ENCODE results near the gene FBXW4.

FBXW4 gene

DNA sequence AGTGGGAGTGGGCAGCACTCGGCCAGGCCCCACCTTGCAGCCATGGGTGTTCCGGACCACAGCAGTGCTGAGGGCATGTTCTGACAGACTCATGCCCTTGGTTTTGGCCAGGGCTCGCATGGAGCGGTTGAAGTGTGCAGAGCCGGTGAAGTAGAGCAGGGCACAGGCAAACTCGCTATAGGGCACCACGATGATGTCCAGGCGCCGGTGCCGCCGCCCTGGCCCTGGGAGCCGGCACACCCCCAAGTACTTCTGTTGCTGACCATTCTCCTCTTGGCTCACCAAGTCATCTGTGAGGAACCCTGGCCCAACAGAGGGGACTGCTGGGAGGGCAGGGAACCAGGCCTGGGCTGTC lies 115.5 kb downstream of the FBXW4 start:
- DNase-seq = no peak

DNA sequence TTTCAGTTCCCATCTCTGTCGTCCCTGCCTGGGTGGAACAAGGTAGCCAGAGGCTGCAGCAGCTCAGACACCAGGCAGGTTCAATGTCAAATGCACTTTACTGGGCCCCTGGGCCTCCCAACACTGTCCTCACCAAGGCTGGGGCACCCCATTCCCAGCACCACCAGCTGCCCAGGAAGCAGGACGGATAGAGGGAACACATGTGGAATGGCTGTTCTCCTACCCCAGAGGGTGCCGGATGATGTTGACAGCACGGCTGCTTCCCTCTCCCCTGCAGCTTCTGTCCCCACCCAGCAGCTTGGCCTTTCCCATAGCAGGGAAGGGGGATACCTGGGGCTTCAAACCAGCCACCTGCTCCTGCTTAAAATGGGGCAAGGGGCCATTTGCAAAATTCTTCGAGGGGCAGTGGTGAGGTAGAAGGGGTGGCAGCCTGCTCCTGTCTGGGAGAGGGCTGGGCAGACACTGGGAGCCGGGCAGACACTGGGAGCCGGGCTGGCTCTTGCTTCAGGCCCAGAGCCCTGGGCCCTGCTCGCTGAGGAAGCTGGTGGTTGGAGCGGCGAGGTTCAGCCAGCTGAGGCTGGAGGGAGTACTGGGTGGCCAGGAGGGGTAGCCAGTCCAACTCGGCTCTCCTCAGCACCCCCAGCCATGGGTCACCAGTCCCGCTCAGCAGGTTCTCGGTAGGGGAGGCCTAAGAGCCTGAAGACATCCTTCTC lies 116.0 kb downstream of the FBXW4 start:
- no peak for DNase-seq

DNA sequence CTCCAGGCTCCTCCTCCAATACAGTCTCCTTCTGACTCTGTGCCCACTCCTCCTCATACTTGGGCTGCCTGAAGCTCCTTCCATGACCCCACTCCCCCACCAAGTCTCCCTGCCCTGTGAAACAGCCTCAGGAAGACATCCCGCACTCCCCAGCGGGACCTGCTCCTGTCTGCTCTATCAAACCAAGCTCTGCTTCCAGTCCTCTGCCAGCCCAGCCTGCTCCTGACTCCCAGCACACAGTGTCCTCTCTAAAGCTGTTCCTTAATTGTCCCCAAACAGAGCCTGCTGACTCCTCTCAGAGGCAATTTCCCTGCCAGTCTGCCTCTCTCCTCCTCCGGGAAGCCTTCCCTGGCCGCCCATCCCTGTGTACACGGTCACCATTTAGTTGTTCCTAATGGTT lies 116.8 kb downstream of the FBXW4 start:
- no peak for DNase-seq

DNA sequence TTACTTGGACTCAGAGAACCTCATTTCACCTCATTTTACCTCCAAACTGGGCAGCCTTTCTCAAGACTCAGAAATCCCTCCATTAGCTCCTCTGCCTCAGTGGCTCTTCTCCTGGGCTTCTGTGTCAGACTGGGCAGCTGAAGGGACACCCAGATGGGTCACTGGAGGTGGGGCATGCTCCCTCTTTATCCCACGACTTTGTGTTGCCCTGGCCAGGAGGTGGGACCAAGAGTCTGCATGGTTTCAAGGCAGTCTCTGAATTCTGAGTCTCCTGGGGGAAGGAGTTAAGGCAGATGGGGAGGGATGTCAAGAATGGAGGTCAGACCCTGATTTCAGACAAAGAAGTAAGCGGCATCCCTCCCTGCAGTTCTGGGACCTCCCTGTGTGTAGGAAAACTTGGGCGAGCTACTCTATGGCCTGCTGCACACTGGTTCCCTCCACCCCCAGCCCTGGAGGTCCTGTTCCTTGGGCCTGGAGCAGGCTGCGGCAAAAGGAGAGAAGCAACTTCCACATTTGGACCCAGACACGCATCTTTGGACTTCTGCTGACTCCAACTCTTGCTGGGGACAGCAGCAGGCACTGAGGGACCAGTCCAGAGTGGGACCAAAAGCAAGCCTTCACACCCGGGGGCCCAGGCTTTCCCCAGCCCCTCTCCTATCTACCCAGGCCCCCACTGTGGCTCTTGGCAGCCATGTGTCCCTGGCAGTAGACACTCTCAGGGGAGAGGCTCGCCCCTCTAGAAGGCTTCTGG lies 117.7 kb downstream of the FBXW4 start:
- no peak for DNase-seq

DNA sequence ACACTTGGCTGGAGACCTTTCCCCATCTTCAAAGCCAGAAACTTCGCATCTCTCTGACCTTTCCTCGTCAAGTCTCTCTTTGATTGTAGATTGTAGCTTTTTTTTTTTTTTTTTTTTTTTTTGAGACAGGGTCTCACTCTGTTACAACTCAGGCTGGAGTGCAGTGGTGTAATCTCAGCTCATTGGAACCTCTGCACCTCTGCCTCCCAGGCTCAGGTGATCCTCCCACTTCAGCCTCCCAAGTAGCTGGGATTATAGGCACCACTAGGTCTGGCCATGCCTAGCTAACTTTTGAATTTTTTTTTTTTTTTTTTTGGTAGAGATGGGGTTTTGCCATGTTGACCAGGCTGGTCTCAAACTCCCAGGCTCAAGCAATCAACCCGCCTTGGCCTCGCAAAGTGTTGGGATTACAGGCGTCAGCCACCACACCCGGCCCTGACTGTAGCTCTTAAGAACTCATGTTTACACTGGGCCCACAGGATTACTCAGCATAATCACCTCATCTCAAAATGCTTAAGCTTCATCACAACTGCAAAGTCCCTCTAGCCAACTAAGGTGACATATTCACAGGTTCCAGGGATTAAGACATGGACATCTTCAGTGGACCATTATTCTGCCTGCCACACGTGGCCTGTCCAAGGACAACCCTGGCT lies 118.6 kb downstream of the FBXW4 start:
- DNase-seq = no peak

DNA sequence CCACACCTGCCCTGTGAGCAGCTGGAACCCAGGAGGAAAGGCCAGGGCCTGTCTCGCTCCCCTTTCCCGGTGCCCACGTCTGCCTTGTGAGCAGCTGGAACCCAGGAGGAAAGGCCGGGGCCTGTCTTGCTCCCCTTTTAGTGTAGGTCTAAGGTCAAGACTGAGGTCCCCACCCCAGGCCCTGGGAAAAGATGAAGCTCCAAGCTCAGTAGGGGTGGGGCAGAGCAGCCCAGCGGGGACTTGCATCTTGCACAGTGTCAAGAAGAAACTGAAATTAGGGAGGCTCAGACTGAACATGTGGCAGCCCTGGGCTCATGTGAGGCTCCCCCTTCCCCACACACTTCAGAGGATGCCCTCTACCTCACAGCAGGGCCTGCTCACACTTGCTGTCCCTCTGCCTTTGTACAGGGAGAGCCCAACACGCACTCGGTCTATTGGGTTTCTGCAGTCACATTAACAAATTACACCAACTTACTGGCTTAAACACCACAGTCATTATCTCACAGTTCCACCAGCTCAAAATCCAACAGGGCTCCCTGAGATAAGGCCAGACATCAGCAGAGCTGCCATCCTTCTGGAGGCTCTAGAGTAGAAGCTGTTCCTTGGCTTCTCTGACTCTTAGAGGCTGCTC lies 119.3 kb downstream of the FBXW4 start:
- DNase-seq = no peak

DNA sequence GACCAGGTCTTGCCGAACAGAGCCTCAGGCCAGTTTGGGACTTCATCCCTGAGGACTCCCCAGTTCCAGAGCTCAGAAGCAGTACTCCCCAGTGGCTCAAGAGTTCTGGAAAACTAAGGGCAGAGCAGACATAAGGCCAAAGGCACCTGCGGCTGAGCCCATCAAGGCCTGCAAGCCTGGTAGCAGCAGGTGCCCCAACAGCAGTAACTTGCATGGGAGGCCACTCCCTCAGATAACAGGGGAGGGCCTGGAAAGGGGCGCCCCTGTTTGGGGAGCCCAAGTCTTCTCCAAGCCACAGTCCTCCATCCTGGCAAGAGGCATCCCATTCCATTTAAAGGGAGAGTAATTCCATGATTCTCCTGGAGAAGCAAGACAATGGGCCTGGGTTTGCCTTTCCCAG lies 119.9 kb downstream of the FBXW4 start:
- no peak for DNase-seq

DNA sequence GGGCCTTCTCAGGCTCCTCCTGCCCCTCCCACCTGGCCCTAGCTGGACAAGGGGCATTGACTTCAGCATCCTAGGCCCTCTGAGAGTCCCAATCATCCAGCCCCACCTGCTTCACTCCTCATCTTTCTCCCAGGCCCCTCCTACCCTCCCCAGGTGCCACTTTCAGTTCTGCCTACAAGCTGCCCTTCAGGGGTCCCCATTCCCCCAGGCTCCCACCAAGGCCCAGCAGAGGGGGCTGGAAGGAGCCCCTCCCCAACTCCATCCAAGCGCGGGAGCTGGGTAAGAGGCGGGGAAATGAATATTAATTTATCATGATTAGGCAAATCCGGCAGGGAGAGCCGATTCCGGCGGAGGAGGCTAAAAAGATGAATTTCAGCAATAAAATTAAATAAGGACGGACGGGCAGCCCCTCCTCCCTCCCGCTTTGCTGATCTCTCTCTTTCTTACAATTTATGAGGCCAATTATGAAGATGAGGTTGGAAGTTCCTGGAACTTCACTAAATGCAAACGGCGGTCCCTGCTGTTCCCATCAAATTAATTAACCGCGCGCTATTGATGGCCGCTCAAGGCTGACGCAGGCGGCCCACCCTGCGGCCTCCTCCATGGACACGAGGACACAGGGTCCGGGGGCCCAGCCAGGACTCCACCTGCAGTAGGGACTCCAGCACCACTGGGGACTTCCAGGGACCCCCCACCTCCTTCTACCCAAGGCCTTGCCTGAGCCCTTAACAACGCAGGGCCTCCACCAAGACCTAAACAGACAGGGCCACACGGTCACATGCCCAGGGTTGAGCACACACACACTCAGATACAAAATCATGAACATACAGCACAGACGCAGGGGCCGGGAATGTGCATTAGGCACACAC lies 120.9 kb downstream of the FBXW4 start:
- peak; percentile 84 for DNase-seq

DNA sequence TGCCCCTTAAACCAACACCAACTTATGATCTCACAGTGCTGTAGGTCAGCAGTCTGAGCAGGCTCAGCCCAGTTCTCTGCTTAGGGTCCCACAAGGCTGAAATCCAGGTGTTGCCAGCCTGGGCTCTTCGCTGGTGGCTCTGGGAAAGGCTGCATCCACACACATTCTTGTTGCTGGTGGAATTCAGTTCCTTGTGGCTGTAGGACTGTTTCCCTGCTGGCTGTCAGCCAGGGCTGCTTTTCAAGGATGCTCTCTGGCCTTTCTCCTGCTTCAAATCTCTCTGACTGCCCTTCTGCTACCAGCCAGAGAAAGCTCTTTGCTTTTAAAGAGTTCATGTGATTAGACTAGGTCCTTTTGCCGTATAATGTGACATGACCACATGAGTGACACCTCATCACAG lies 122.2 kb downstream of the FBXW4 start:
- DNase-seq = no peak

DNA sequence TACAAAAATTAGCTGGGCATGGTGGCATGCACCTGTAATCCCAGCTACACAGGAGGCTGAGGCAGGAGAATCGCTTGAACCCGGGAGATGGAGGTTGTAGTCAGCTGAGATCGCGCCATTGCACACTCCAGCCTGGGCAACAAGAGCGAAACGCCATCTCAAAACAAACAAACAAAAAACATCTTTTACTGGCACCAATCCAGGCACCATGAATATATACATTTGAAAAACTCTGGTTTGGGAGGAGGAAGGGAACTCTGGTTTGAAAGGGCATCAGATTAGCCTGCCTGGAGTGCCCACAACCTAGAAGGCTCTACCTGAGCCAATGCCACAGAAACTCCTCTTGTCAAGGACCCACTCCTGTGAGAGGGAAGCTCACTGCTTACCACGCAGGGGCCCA lies 122.8 kb downstream of the FBXW4 start:
- DNase-seq = no peak

DNA sequence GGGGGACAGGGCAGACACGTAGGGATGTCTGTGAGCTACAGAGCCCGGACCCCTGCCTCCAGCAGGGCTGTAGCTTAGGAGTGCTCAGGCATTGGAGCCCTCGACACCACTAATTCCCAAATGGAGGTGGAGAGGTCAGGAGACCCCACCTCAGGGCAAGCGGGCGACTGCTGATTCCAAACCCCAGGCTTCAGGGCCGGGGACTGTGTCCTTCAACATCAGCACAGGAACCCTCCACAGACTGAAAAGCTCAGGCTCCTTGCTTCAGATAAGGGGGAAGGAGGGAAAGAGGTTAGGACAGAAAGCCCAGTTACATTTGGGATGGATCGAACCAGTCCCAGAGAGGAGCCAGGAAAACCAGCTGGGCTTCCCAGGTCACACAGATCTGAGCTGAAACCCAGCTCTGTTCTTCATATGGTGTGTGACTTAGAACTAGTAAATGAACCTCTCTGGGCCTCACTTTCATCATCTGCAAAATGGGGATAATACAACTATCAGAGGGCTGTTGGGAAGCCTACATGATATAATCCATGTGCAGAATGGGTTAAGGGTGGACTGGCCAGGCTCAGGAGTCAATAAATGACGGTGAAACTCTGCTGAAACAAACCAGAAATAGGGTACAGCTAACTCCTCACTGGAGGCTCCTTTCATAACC lies 123.6 kb downstream of the FBXW4 start:
- DNase-seq = no peak

DNA sequence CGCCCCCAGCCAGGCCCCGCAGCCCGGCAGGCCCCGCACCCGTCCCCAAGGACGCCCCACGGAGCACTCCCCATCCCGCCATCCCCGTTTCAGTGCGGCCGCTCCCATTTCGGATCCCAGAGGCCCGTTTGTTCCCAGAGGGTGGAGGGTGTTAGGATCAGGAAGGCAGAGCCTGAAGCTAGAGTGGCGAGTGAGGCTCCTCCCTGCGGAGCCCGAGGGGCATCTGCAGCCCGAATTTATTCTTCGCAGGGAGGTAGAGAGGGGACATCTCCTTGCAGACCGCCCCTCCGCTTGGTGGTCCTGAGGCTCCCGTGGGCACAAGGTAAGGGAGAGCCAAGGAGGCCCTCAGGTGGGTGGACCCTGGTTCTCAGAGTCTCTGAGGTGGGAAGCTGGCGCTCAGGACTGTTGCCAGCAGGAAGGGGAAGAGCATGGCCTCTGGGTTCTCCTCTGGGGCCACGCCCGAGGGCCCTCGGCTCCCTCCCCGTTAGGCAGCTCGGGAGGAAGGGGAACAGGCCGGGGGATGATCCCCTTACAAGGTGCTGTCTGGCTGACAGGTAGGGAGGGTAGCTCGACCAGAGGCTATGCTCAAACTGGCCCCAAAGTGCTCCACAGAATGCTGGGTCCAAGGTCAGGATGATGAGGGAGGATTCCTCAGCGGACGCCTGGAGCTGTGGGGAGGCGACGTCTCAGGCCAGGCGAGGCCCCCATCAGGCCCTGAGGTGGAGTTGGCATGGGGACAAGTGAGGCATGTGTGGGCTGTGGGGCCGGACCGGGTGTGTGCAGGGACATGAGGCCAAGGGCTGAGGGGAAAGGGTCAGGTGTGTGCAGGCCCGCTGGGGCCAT lies 124.3 kb downstream of the FBXW4 start:
- no peak for DNase-seq

DNA sequence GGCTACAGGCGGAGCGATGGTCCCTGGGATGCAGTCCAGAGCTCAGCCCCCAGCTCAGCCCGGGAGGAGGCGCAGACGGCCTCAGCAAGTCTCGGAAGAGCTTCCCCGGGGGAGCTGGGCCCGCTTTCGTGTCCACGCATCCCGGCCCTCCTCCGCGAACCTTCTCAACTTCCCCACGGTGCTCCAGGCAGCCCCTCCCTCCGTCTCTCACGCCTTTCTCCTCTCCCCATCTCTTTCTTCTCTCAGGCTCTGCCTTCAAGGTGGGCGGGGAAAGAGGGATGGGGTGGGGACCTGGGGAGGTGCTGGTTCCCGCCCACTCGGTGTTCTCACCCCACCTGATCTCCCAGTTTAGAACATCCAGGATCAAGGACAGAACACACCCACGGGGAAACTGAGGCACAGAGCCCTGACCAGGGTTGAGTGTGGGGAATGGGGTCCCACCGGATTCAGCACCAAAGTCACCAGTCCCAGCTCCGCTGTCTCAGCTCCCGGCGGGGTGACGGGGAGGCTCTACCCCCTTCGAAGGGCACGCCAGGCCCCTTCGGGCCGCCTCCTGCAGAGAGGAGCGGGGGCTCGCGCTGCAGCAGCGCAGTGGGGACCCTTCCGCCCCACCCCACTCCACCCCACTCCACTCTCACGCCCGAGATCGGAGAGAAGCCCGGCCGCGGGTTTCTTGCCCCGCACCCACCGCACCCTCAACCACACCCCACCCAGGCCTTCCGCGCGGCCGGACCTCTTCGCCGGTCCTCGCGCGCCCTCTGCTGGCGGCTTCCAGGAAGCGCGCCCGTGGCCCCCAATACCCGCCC lies 125.1 kb downstream of the FBXW4 start:
- DNase-seq = peak; percentile 92

DNA sequence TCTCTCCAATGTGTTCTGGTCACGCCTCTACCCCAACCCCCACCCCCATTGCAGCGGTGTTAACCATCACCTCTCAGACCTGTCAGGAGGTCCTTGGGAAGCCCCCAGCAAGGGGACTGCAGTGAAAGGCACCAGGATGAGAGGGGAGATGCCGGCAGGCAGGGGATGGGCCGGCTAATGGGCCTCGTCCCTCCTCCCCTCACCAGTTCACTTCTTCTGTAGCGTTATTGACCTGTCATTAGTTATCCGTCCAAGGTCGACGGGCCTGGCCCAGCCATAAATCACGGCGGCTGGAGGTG lies 125.7 kb downstream of the FBXW4 start:
- DNase-seq = peak; percentile 44

DNA sequence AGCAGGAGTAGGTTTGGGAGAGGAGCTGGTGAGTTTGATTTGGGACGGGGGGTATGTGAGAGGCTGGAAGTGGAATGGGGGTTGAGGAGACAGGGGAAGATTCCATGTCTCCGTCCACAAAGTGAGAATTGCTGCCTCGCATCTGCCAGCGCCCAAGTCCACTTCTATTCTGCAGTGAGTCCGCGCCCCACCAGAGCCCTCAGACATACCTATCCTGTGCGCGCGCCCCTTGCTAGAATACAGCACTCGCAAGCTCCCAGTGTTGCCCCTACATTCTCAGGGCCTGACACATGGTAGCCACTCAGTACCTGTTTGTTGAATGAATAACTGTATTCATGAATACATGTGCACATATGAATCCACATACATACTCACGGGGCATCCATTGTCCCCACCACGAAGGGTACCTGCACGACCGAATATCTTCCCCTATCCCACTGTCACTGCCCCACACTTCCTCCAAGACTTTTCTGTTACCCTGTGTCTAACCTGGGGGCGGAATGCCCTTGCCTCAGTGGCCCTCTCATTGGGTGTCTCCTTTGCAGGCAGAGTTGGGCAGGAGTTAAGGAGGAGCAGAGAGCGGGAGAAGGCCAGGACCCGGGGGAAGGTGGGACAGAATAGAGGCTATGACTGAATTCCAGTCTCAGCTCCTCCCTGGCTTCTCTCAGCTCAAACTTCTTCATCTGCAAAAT lies 126.8 kb downstream of the FBXW4 start:
- no peak for DNase-seq

DNA sequence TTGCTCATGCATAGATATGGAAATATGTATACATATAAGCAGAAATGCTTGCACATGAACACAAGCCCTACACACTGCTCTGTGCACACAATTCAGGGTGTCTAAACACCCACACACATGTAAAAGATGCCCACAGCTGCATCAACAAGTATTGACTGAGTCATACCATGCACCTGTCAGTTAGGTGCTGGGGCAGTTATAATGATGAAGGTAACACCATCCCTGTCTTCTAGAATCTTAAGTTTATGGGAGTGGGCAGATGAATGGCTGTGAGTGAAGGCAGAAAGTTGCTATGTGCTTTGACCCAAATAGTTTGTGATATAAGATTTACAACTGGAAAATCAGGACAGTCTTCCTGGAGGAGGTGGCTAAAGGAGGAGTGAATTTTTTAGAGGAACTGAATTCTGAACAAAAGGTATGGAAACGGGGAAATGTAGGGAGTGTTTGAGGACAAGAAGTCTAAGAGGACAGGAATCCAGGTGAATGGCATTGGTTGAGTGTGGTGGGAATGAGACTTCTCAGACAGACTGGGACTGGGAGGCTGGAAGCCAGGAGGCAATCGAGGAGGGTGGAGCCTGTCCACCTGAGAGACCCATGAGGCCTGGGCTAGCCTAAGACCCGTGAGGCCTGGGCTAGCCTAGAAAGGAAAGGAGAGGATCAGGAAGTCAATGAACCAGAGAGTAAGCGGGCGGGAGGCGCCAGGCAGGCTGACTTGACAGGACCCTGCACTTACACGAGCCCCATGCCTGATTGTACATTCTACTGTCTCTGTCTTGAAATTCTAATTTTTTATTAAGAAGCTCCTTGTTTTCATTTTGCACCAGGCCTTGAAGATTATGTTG lies 127.6 kb downstream of the FBXW4 start:
- DNase-seq = no peak

DNA sequence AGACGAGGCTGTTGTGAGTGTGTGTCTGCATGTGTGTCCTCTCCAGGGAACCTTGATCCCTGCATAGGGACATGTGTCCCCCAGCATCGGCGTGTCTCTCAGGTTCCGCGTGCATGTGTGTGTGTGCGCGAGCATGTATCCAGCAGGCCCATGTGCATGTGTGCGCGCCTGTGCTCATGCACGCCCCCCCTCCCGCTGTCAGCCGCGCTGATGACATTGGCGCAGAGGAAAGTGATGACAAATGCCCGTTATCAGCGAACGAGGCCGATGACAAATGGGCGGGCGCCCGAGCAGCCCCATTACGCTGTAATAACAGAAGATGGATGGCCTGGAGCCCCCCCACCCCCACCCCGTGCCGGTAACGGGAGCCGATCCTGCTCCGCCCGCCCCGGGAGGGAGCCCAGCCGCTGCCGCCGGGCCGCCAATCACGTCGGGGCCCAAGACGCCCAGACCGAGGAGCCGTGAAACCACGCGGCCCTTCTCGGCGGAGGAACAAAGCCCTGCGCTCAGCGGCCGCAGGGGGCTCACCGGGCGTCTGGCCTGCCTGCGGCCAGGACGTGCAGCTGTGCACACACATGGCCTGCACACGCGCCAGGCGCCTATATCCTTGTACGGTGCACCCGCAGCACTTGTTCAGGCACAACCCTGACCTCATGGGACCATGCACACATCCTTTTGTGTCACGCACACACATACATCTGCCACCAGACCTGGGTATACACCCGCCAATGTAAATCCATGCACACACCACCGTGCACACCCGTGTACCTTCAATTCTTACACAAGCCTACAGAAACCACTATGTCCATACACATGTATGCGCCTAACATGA lies 128.4 kb downstream of the FBXW4 start:
- peak; percentile 82 for DNase-seq

DNA sequence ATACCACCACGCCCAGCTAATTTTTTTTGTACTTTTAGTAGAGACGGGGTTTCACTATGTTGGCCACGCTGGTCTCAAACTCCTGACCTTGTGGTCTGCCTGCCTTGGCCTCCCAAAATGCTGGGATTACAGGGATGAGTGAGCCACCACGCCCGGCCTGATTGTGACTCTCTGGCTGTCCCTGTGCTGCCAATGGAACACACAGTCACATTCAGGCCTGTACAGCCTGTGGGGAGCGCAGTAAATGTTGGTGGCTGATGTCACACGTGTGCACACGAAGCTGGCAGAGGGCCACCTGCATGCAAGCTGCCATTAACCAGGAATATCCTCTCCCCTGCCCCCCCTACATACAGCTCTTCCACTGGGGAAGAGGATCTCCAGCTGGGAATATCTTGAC lies 129.0 kb downstream of the FBXW4 start:
- no peak for DNase-seq
